Brain microvascular endothelial cell (primary cell): ENCODE data around the gene TPT1.

Experiments
- DNase-seq: peaks from one replicate; pipeline ENCODE4 v3.0.0-alpha.2; 2020
- H3K27ac ChIP-seq: fragments of 250-450 bp; sonication (Bioruptor Pico); 2 replicates; pipeline ENCODE4 v1.5.1; 2020; ENCODE audit warnings: mild to moderate bottlenecking, moderate library complexity
- H3K27me3 ChIP-seq: fragments of 250-450 bp; sonication (Bioruptor Pico); replicated peaks from 2 replicates; pipeline ENCODE4 v1.5.1; 2020; ENCODE audit warnings: mild to moderate bottlenecking
- H3K36me3 ChIP-seq: fragments of 250-450 bp; sonication (Bioruptor Pico); replicated peaks from 2 replicates; pipeline ENCODE4 v1.5.1; 2020; ENCODE audit warnings: mild to moderate bottlenecking
- H3K4me3 ChIP-seq: 2 replicates; pipeline ENCODE4 v1.5.1; 2011; ENCODE audit warnings: low read depth, mild to moderate bottlenecking, control low read depth, low read length, moderate library complexity
- CTCF ChIP-seq: IDR thresholded peaks from 2 replicates; pipeline ENCODE4 v1.5.1; 2011; ENCODE audit warnings: low read depth, mild to moderate bottlenecking, moderate library complexity, low read length, control low read depth, inconsistent platforms; ENCODE audit errors: missing control alignments
- in situ Hi-C: cut with HindIII; loops from 2 replicates; pipeline ENCODE4 v1.10.0; 2017; ENCODE audit warnings: low sequenced_read_pairs, low pct_ligation_motif_present

The TPT1 gene

DNA sequence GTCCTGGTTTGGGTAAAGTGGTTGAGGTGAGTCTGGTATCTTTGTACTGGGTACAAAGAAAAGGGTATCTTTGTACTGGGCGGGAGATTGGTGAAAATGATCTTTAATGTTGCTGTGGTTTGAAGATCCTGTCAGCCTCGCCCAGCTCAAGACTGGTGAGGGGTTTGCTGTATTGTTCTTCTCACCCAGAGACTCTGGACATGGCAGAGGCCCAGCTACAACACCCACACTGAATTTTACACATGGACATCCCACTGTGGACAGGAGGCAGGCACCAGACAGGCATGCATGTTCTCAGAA, 42.8 kb downstream of the TPT1 start:
- no peak for DNase-seq
- no peak for TF ChIP-seq CTCF
- no peak overlapping the region for H3K27ac ChIP-seq
- in situ Hi-C loops, result loop anchor here (25.0 kb wide), 1 partner anchor 261 kb away; no protein-coding TSS in a partner anchor
- H3K36me3 ChIP-seq, result no peaks in the 10 kb centered on the region
- no peak overlapping the region for H3K4me3 ChIP-seq
- H3K27me3 ChIP-seq, result no peaks in the 10 kb centered on the region

DNA sequence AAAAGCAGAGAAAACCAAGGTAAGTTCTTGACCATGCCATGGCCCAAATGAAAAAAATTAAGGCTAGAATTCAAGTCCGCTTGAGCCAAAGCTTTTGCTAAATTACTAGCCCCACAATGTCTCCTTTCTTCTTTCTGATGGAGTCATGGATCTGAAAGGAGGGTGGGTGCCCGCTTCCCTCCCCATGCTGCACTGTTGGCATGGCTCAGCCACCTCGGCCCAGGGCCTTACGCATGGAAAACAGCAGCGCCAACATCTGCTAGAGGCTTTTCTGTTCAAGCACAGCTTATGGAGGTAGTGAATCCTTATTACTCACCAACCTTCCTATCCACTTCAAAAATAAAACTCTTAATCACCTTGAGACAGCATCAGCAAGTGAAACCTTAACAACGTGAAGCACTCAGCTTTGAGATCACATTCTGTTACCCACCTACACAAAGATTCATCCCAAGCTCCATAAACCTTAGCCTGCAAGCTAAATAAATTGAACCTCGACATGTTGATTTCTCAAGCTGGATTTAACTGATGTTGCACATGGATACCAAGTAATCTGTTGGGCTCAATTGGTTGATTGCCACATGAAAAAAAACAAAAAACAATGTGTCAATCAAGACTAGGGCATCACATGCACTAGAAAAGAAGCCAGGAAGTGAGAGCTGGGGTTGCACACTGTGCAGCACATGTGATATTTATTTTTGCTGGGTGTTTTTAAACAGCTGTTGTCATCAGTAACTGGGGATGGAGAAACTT, 43.4 kb downstream of the TPT1 start:
- no peak overlapping the region for H3K4me3 ChIP-seq
- no peaks in the 10 kb centered on the region for H3K36me3 ChIP-seq
- no peak for DNase-seq
- no peaks in the 10 kb centered on the region for H3K27me3 ChIP-seq
- in situ Hi-C loops, result loop anchor here (25.0 kb wide), 1 partner anchor 260 kb away; no protein-coding TSS in a partner anchor
- H3K27ac ChIP-seq, result no peak overlapping the region
- no peak for TF ChIP-seq CTCF

DNA sequence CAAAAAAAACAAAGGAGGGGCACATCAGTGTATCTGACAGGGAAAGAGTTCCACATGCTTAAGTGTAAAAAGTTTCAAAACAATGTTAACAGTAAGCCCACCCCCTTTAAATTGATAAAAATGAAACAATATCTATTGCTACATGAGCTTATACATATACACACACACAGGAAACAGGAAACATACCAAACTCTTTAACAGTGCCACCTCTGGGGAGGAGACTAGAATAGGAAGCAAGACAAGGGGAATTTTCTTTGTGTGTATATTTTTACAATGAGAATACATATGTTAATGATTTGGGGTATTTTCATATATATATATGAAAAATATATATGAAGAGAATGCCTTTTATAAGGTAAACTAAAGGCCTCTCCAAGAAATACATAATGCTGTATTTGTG, 44.7 kb downstream of the TPT1 start:
- no peak for TF ChIP-seq CTCF
- H3K27ac ChIP-seq, result no peak overlapping the region
- DNase-seq, result no peak
- in situ Hi-C loops, result loop anchor here (25.0 kb wide), 1 partner anchor 259 kb away; no protein-coding TSS in a partner anchor
- no peaks in the 10 kb centered on the region for H3K36me3 ChIP-seq
- H3K27me3 ChIP-seq, result no peaks in the 10 kb centered on the region
- H3K4me3 ChIP-seq, result no peak overlapping the region

DNA sequence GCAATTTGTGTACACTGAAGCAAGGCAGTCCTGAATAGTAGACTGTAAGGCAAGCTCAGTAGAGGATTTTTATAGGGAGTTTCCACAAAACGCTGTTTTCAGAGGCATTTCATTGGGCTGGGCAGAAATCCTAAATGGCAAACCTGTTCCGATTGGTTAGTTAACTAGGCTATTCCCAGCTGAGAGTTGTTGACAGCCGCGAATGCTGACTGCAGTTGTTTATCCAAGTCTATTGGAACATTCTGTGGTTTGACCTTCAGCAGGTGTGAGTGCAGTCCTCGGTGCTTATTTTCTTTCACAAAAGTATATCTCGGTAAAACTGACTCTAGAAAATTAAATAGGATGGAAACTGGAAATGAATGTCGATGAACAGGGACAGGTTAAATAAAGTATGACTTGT, 45.4 kb downstream of the TPT1 start:
- TF ChIP-seq CTCF, result no peak
- in situ Hi-C loops, result loop anchor here (25.0 kb wide), 1 partner anchor 258 kb away; no protein-coding TSS in a partner anchor

GRCh38 chr13:45292176-45292575, 48.8 kb downstream of the TPT1 start:
- no peak for TF ChIP-seq CTCF
- Histone ChIP-seq H3K4me3 (no peak overlapping the region), H3K36me3 (no peaks in the 10 kb centered on the region), H3K27me3 (no peaks in the 10 kb centered on the region), H3K27ac (no peak overlapping the region)
- no peak for DNase-seq
- in situ Hi-C loops, result loop anchor here (25.0 kb wide), 1 partner anchor 255 kb away; no protein-coding TSS in a partner anchor

More for the DNA sequence above, 45.4 kb downstream of the TPT1 start:
- Histone ChIP-seq H3K4me3 (no peak overlapping the region), H3K36me3 (no peaks in the 10 kb centered on the region), H3K27ac (no peak overlapping the region), H3K27me3 (no peaks in the 10 kb centered on the region)
- DNase-seq, result no peak
